ENCODE measurements around the gene COA4.

GRCh38 chr11:73839123-73839457 is 37.6 kb downstream of the COA4 start:
- TF ChIP-seq CTCF (IDR thresholded peaks at IDR 0.05) (no peak), POLR2A (IDR thresholded peaks at IDR 0.05) (no peak), EP300 (IDR thresholded peaks at IDR 0.05) (no peak), POLR2AphosphoS5 (IDR thresholded peaks at IDR 0.05) (no peak)

All from upper lobe of left lung (tissue), 4 donors.